ENCODE measurements around the gene ADAMTSL4. TPM values are rescaled to one million over a fixed set of nuclear protein-coding genes. Genes with fewer than 3 reads are reported as not detected.
A peak's percentile ranks its signal among the peaks of the same experiment; 100 is the strongest.

Gene ADAMTSL4
- total RNA-seq, 6 experiments from 2014 or later, result 20.5 to 35.2 (median 31.5) TPM

DNA sequence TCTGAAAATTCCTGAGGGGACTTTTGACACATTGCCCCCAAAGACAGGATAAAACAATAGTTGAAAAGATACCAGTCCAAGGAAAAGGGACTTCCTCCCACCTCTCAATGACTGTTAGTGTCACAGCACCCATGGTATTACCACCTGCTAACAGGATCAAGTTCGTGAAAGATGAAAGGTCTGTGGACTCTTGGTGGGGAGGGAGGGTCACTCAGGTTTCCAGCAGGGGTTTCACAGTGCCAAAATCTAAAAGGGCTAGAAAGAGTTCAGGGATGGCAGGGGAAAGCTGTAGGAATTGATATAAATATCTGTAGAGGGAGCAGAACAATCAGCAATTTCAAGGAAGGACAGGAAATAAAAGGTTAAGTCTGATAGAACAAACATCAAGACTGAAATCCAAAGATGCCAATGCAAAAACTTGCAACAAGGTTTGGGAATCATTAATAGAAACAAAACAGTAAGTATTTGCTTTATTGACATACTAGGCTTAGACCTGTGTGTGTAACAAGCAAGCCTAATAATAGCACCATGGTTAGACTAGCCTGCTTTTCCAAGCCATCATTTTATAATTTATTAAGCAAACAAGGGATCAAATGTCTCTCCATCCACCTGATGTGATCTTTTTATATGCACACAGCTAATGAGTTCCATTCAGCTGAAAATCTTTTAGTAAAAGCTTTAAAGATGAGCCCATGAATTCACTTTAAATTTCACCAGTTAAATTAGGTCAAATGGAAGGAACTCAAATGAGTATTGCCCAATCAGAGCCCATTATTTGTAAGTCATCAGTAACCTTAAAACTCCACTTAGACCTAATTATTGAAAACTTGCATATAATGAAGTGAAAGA is 26.5 kb downstream of the ADAMTSL4 start:
- intact Hi-C loops (cut with DNase I), result loop anchor here in 1 of 2 donors (5.0 kb wide), 1 partner anchor 37 kb away; no protein-coding TSS in a partner anchor
- 18% methylated on average over 1 of the region's 1 CpG for WGBS (ENCODE audit: insufficient coverage, low coverage, low lambda C conversion rate, missing lambda C conversion rate)
- Histone ChIP-seq H3K9me3 (no peaks in the 10 kb centered on the region), H3K27me3 (no peaks in the 10 kb centered on the region), H3K27ac (peak overlapping the region; percentile 96 to 99 (median 99)), H3K36me3 (peaks cover 22 to 55% (median 43%) of the 10 kb centered on the region in 4 donors), H3K4me1 (peaks cover 0 to 43% (median 16%) of the 10 kb centered on the region in 4 donors), H3K4me3 (peak overlapping the region; percentile 61 to 99 (median 63))
- no peak for DNase-seq
- peak; percentile 56 for TF ChIP-seq POLR2A (IDR thresholded peaks at IDR 0.05)
- TF ChIP-seq CTCF (IDR thresholded peaks at IDR 0.05), result no peak
- peak; percentile 2 to 41 (median 34) for ATAC-seq

- no peaks in the 10 kb centered on the region for H3K9me3 ChIP-seq
- TF ChIP-seq CTCF (IDR thresholded peaks at IDR 0.05) (no peak), POLR2A (IDR thresholded peaks at IDR 0.05) (no peak)
- peaks cover 0 to 39% (median 14%) of the 10 kb centered on the region in 4 donors for H3K4me1 ChIP-seq
- DNase-seq (no peak), ATAC-seq (no peak)
- peak overlapping the region; percentile 61 to 99 (median 63) for H3K4me3 ChIP-seq
- no peaks in the 10 kb centered on the region for H3K27me3 ChIP-seq
- peaks cover 22 to 55% (median 43%) of the 10 kb centered on the region in 4 donors for H3K36me3 ChIP-seq
- 0% methylated on average over 4 of the region's 4 CpGs for WGBS (ENCODE audit: insufficient coverage, low coverage, low lambda C conversion rate, missing lambda C conversion rate)
- intact Hi-C loops (cut with DNase I), result loop anchor here in 1 of 2 donors (5.0 kb wide), 1 partner anchor 36 kb away; no protein-coding TSS in a partner anchor
- peak overlapping the region; percentile 96 to 99 (median 99) for H3K27ac ChIP-seq
These were observed 27.1 kb downstream of the ADAMTSL4 start for GRCh38 chr1:150576367-150576711.

GRCh38 chr1:150576794-150577556 is 27.8 kb downstream of the ADAMTSL4 start:
- no peaks in the 10 kb centered on the region for H3K27me3 ChIP-seq
- TF ChIP-seq POLR2A (IDR thresholded peaks at IDR 0.05) (peak; percentile 63), CTCF (IDR thresholded peaks at IDR 0.05) (no peak)
- ATAC-seq (peak in 2 of 4 donors; percentile 1 to 12), DNase-seq (no peak)
- H3K4me1 ChIP-seq, result peaks cover 0 to 37% (median 13%) of the 10 kb centered on the region in 4 donors
- intact Hi-C loops (cut with DNase I), result loop anchor here in 1 of 2 donors (5.0 kb wide), 1 partner anchor 35 kb away; no protein-coding TSS in a partner anchor
- H3K36me3 ChIP-seq, result peaks cover 22 to 55% (median 42%) of the 10 kb centered on the region in 4 donors
- WGBS (ENCODE audit: insufficient coverage, low coverage, low lambda C conversion rate, missing lambda C conversion rate), result 7% methylated on average over 2 of the region's 2 CpGs
- H3K27ac ChIP-seq, result peak overlapping the region; percentile 96 to 99 (median 99)
- no peaks in the 10 kb centered on the region for H3K9me3 ChIP-seq
- H3K4me3 ChIP-seq, result peak overlapping the region; percentile 61 to 99 (median 63)

GRCh38 chr1:150577557-150578271 is 28.5 kb downstream of the ADAMTSL4 start:
- TF ChIP-seq POLR2A (IDR thresholded peaks at IDR 0.05) (no peak), CTCF (IDR thresholded peaks at IDR 0.05) (no peak)
- Histone ChIP-seq H3K4me3 (peak overlapping the region; percentile 61 to 99 (median 63)), H3K9me3 (no peaks in the 10 kb centered on the region), H3K27ac (peak overlapping the region; percentile 96 to 99 (median 99)), H3K36me3 (peaks cover 22 to 51% (median 38%) of the 10 kb centered on the region in 4 donors), H3K27me3 (no peaks in the 10 kb centered on the region), H3K4me1 (peaks cover 0 to 34% (median 13%) of the 10 kb centered on the region in 4 donors)
- intact Hi-C loops (cut with DNase I), result loop anchor here in 1 of 2 donors (5.0 kb wide), 1 partner anchor 35 kb away; no protein-coding TSS in a partner anchor
- no peak for ATAC-seq
- no peak for DNase-seq
- 2% methylated on average over 11 of the region's 11 CpGs for WGBS (ENCODE audit: insufficient coverage, low coverage, low lambda C conversion rate, missing lambda C conversion rate)
